Stromal cell of bone marrow (primary cell): ENCODE data around the gene ATP8B2.
A peak's percentile ranks its signal among the peaks of the same experiment; 100 is the strongest.
"Not testable (repeated sequence)": the region's sequence is repeated elsewhere in the genome, so short reads cannot be mapped to it uniquely, and the experiment has no call there.

Source experiments
- DNase-seq: peaks from one replicate; pipeline ENCODE4 v3.0.0-alpha.2; 2012; ENCODE audit warnings: low read depth

The ATP8B2 gene, protein sequence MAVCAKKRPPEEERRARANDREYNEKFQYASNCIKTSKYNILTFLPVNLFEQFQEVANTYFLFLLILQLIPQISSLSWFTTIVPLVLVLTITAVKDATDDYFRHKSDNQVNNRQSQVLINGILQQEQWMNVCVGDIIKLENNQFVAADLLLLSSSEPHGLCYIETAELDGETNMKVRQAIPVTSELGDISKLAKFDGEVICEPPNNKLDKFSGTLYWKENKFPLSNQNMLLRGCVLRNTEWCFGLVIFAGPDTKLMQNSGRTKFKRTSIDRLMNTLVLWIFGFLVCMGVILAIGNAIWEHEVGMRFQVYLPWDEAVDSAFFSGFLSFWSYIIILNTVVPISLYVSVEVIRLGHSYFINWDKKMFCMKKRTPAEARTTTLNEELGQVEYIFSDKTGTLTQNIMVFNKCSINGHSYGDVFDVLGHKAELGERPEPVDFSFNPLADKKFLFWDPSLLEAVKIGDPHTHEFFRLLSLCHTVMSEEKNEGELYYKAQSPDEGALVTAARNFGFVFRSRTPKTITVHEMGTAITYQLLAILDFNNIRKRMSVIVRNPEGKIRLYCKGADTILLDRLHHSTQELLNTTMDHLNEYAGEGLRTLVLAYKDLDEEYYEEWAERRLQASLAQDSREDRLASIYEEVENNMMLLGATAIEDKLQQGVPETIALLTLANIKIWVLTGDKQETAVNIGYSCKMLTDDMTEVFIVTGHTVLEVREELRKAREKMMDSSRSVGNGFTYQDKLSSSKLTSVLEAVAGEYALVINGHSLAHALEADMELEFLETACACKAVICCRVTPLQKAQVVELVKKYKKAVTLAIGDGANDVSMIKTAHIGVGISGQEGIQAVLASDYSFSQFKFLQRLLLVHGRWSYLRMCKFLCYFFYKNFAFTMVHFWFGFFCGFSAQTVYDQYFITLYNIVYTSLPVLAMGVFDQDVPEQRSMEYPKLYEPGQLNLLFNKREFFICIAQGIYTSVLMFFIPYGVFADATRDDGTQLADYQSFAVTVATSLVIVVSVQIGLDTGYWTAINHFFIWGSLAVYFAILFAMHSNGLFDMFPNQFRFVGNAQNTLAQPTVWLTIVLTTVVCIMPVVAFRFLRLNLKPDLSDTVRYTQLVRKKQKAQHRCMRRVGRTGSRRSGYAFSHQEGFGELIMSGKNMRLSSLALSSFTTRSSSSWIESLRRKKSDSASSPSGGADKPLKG

DNA sequence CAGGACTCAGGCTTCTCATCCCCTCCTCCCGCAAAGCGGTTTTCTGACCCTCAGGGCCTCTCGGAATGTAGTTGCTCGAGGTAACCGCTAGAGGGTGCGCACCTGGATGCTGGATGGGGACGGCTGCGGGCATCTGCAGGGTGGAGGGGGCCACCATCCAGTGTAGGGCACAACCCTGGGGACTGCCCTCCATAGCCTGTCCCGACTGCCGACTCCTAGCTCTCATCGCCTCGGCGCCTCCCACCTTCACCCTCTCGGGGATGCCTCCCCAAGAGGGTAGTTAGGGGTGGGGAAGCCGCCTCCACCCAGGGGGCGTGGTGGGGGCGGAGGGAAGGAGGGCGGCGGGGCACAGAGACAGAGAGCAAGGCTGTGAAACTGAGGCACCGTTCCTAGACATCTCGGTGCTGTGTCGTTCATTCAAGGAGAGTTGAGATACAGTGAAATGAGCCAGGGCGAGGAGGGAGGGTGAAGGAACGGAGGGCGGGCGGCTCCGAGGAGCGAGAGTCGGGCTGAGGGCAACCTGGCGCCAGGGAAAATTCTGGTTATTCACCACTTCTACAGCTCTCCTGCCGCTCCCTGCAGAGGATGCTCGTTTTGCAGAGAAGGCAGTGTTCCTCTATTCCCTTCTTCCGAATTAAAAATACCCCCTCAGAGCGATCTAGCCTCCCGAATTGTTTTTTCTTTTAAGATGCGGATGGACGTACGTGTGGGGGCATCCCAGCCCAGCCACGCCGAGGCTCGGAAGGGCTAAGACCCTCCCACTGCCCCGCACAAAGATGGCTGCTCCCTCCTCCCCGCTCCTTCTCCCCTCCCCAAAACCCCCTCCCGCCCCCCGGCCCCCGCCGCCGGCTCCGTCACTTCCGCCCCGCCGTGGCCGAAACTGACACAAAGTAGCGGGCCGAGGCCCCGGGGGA is at the start of gene ATP8B2:
Gene ATP8B2 (plus strand): TSS at position 857 of the 914 bp plus-strand sequence. CDS start 2,617 bp downstream, outside the sequence.
- DNase-seq, result no peak

DNA sequence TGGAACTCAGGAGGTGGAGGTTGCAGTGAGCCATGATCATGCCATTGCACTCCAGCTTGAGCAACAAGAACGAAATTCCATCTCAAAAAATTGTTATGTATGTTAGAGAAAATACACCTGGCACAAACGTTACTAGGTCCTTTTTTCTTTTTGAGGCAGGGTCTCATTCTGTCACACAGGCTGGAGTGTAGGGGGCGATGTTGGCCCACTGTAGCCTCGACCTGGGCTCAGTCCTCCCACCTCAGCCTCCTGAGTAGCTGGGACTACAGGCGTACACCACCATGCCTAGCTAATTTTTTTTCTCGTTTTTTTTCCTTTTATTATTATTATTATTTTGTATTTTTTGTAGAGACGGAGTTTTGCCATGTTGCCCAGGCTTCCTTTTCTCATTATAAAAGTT is 48.5 kb upstream of the ATP8B2 start:
- DNase-seq, result no peak

DNA sequence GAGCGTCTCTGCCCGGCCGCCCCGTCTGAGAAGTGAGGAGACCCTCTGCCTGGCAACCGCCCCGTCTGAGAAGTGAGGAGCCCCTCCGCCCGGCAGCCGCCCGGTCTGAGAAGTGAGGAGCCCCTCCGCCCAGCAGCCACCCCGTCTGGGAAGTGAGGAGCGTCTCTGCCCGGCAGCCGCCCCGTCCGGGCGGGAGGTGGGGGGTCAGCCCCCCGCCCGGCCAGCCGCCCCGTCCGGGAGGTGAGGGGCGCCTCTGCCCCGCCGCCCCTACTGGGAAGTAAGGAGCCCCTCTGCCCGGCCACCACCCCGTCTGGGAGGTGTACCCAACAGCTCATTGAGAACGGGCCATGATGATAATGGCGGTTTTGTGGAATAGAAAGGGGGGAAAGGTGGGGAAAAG is 37.7 kb upstream of the ATP8B2 start:
- DNase-seq, result not testable (repeated sequence)

GRCh38 chr1:154288661-154289060 is 36.7 kb upstream of the ATP8B2 start:
- DNase-seq, result no peak

GRCh38 chr1:154290921-154291320 is 34.4 kb upstream of the ATP8B2 start:
- no peak for DNase-seq

DNA sequence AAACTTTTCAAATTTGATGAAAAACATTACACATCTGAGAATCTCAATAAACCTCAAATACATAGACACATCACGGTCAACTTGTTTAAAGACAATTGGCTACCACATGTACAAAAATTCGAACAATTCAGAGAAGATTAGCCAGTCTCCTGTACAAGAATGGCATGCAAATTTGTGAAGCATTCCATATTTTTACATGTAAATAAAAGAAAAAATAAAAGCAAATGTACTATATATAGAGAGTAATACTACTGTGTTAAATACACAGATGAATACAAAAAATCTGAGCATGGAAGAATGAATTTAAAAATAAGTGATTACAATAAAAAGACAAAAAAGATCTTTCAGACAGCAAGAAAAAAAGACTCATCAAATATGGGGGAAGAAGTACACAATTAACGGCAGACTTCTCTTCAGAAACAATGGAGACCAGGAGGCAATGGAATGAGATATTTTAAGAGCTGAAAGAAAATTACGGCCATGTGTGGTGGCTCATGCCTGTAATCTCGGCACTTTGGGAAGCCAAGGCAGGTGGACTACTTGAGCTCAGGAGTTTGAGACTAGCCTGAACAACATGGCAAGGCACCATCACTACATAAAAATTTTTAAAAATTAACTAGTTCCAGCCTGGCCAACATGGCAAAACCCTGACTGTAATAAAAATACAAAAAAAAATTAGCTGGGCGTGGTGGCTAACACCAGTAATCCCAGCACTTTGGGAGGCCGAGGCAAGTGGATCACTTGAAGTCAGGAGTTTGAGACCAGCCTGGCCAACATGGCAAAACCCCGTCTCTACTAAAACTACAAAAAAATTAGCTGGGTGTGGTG is 29.7 kb upstream of the ATP8B2 start:
- no peak for DNase-seq

DNA sequence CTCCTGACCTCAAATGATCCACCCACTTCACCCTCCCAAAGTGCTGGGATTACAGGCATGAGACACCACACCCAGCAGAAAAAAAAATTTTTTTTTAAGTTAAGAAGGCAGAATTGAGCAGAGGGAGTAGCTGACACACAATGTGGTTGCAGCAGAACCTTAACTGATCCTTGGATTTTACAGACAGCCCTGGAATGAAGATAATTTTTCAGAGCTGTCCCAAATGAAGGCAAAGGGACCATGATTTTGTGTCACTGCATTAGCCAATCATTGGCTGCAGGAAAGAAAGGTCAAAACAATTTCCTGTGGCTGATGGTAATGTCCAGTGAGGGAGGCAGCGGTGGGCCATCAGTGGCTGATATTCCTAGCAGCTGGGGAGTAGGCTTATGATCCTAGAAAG is 23.7 kb upstream of the ATP8B2 start:
- no peak for DNase-seq

DNA sequence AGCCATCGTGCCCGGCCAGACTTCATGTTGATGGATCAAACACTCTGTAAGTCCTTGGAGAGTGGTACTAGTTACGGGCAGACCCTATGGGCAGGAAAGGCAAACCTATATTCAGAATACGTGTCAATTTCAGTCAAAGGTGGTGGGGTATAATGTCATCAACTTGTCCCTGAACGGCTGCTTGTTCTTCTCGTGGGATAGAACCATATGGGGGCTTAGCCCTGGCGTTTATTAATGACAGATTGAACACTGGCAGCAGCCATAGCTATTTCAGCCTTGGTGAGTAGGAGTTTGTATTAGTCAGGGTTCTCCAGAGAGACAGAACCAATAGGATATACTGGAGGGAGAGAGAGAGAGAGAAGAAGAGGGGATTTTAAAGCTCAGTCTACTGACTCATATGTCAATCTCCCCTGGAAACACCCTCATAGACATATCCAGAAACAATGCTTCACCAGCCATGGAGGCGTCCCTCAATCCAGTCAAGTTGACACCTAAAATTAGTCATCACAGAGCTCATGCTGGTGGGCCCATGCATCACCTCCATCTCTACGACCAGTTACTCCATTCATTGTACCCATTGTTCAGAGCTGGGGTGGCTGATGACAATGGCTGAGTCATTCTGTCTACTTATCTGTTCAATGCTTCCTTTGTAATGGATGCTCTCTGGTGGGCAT is 20.5 kb upstream of the ATP8B2 start:
- no peak for DNase-seq

DNA sequence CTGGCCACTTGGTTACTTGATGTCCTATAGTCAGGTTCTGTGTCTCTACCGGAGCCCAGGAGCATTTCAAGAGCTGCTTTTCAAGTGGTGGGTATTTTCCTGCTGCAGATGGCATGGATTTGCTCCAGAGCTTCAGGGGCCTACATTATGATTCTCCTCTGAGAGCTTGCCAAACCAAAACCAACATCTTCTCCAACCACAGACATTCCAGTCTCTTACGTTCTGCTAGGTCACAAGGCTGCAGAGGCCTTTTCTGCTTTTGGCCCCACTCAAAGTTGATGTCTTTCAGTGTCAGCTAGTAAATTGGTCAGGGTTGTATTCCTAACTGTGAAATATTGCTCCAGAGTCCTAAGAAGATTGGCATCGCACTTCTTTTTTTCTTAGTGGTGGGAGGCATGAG is 19.2 kb upstream of the ATP8B2 start:
- peak; percentile 40 for DNase-seq

- DNase-seq, result not testable (repeated sequence)
These were observed 17.6 kb upstream of the ATP8B2 start for GRCh38 chr1:154307670-154308270.

- not testable (repeated sequence) for DNase-seq
These were observed 16.2 kb upstream of the ATP8B2 start for GRCh38 chr1:154309136-154309535.

- DNase-seq, result not testable (repeated sequence)
These were observed 12.9 kb upstream of the ATP8B2 start for GRCh38 chr1:154312229-154313065.

GRCh38 chr1:154313066-154313356 is 12.3 kb upstream of the ATP8B2 start:
- DNase-seq, result no peak

DNA sequence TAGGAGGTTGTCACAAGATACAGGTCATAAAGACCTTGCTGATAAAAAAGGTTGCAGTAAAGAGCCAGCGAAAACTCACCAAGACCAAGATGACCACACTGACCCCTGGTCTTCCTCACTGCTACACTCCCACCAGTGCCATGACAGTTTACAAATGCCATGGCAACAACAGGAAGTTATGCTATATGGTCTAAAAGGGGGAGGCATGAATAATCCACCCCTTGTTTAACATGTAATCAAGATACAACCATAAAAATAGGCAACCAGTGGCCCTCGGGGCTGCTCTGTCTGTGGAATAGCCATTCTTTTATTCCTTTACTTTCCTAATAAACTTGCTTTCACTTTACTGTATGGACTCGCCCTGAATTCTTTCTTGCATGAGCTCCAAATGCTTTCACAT is 11.1 kb upstream of the ATP8B2 start:
- not testable (repeated sequence) for DNase-seq

GRCh38 chr1:154316704-154317103 is 8.6 kb upstream of the ATP8B2 start:
- DNase-seq, result no peak

DNA sequence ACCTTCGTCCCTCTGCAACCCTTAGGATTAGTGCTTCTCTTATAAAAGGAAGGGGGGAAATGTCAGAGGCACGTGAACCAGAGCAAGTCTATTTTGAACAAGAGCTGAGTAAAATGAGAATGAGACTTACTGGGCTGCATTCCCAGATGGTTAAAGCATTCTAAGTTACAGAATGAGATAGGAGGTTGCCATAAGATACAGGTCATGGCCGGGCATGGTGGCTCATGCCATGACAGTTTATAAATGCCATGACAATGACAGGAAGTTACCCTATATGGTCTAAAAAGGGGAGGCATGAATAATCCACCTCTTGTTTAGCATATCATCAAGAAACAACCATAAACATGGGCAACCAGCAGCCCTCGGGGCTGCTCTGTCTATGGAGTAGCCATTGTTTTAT is 6.9 kb upstream of the ATP8B2 start:
- DNase-seq, result no peak

DNA sequence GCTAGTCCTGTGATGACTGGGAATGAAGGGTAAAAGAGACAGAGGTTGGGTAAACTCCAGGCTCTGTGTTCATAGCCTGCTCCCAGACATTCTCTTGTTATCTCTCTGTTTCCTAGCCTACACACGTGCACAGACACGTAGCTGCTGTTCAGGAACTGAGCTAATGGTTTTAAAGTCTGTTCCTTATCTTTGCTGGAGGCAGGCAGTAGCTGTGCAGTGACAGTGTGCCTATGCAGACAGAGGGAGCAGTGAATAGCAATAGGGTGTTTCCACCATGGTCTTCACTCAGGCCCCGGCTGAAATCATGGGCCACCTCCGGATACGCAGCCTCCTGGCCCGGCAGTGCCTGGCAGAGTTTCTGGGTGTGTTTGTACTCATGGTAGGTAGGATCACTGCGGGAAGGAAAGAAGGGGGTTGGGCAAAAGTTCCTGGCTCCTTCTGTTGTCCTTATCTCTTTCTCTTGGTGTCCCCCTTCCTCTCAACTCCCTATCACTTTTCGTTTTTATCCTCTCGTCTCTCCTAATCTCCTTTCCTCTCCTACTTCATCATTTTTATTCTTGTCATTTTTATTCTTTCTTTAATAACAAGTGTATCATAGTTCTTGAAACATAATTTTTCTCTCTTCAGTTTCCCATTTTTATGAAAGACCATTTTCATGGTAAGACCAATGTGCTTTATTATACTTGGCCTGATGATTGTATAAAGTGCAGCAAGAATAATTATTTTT is 4.3 kb upstream of the ATP8B2 start, which contains the start of gene AQP10:
Gene AQP10 (plus strand): TSS at position 212 of the 727 bp plus-strand sequence. CDS start 63 bp downstream, at position 275.
- no peak for DNase-seq

DNA sequence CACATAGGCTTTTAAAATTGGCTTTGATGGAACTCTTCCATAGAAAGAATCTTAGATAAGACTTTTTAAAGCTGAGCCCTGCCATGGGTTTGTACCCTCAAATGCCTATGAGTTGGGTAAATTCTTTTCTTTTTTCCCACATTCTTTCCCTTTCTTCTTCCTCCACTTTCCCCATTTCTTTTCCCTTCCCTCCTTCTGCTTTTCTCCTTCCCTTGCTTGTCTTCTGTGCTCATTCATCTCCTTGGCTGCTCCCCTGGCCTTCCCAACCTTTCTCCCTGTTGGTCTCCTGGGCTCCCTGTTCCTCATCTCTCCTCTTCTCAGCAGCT is 3.8 kb upstream of the ATP8B2 start:
- not testable (repeated sequence) for DNase-seq
